Suprapubic skin (tissue), 4 donors: Measurements from ENCODE around the gene LEMD3. TPM values are rescaled to one million over a fixed set of nuclear protein-coding genes. Genes with fewer than 3 reads are reported as not detected.
"Not testable (repeated sequence)": the region's sequence is repeated elsewhere in the genome, so short reads cannot be mapped to it uniquely, and the experiment has no call there.

Source experiments
- DNase-seq, 2 donors: peaks; one replicate each; pipeline ENCODE4 v3.0.0-alpha.2; 2019; ENCODE audit warnings: low spot score in 2 of 2
- H3K27ac ChIP-seq: fragments of 200-600 bp; sonication (generic); one replicate; pipeline ENCODE4 v1.5.1; 2019
- H3K27me3 ChIP-seq: fragments of 200-600 bp; sonication (generic); one replicate; pipeline ENCODE4 v1.5.1; 2019
- H3K36me3 ChIP-seq: fragments of 200-600 bp; sonication (generic); one replicate; pipeline ENCODE4 v1.5.1; 2019
- H3K4me1 ChIP-seq: fragments of 200-600 bp; sonication (generic); one replicate; pipeline ENCODE4 v1.5.1; 2019
- H3K4me3 ChIP-seq: fragments of 200-600 bp; sonication (generic); one replicate; pipeline ENCODE4 v1.5.1; 2019; ENCODE audit warnings: mild to moderate bottlenecking
- H3K9me3 ChIP-seq: fragments of 200-600 bp; sonication (generic); one replicate; pipeline ENCODE4 v1.5.1; 2019
- EP300 ChIP-seq: sonication (generic); formaldehyde crosslinking; IDR thresholded peaks from one replicate; pipeline ENCODE4 v1.6.1; 2017; ENCODE audit warnings: antibody characterized with exemption
- POLR2A ChIP-seq, 2 donors: fragments of 450-650 bp; IDR thresholded peaks; one replicate each; pipeline ENCODE4 v1.6.1; 2017; ENCODE audit warnings: antibody characterized with exemption in 2 of 2, mild to moderate bottlenecking in 2 of 2, moderate library complexity in 2 of 2
- POLR2AphosphoS5 ChIP-seq, 3 donors: sonication (generic); formaldehyde crosslinking; IDR thresholded peaks; one replicate each; pipeline ENCODE4 v1.6.1; 2017; ENCODE audit warnings: antibody characterized with exemption in 3 of 3
- WGBS: methylation state at CpG from one replicate; pipeline ENCODE4 v1.1.5; 2018; 5-methylcytosine and 5-hydroxymethylcytosine counted together
- total RNA-seq, 4 donors: library from RNA; depleted of rRNA; stranded (reverse); fragments of >200 nt; gene quantifications; one replicate each; pipeline ENCODE4 v1.1.0, GENCODE V29; 2016
- TF ChIP-seq, protein P1 (sequence below), 2 donors: fragments of 200-600 bp in 1 of 2; fragments of 450-650 bp in 1 of 2; sonication (generic) in 1 of 2; IDR thresholded peaks; one replicate each; pipeline ENCODE4 v1.5.1; 2016 to 2019; ENCODE audit warnings: antibody characterized with exemption in 2 of 2, mild to moderate bottlenecking in 1 of 2, moderate library complexity in 1 of 2

The LEMD3 gene
- total RNA-seq, 4 donors from 2014 or later, result 24.8 to 44.6 (median 37.4) TPM

DNA sequence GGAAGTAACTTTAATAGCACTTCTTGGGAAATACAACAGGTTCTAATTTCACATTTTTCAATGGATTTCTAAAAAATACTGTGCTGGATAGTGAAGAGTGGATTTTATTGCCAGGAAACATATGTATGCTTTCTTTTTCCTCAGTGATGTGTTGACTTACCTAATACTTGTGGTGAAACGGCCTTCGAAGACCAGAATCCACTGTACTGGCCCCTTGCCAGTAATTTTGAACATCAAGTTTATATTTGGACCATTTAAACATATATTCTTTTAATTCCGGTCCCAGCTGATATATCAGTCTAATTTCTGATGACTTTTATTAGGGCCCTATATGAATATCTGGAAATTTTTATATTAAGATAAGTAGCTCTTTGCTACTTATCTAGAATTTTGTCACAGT lies 110.9 kb downstream of the LEMD3 start:
- no peak overlapping the region for H3K4me3 ChIP-seq
- no peaks in the 10 kb centered on the region for H3K9me3 ChIP-seq
- H3K36me3 ChIP-seq, result no peaks in the 10 kb centered on the region
- DNase-seq, result no peak
- 56% methylated on average over 3 of the region's 3 CpGs for WGBS
- peaks cover 10% of the 10 kb centered on the region for H3K27me3 ChIP-seq
- H3K4me1 ChIP-seq, result peaks cover 19% of the 10 kb centered on the region
- TF ChIP-seq, protein P1, sequence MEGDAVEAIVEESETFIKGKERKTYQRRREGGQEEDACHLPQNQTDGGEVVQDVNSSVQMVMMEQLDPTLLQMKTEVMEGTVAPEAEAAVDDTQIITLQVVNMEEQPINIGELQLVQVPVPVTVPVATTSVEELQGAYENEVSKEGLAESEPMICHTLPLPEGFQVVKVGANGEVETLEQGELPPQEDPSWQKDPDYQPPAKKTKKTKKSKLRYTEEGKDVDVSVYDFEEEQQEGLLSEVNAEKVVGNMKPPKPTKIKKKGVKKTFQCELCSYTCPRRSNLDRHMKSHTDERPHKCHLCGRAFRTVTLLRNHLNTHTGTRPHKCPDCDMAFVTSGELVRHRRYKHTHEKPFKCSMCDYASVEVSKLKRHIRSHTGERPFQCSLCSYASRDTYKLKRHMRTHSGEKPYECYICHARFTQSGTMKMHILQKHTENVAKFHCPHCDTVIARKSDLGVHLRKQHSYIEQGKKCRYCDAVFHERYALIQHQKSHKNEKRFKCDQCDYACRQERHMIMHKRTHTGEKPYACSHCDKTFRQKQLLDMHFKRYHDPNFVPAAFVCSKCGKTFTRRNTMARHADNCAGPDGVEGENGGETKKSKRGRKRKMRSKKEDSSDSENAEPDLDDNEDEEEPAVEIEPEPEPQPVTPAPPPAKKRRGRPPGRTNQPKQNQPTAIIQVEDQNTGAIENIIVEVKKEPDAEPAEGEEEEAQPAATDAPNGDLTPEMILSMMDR (IDR thresholded peaks at IDR 0.05), result no peak
- no peak for TF ChIP-seq EP300
- no peak for TF ChIP-seq POLR2AphosphoS5 (IDR thresholded peaks at IDR 0.05)
- no peak for TF ChIP-seq POLR2A (IDR thresholded peaks at IDR 0.05)
- H3K27ac ChIP-seq, result no peak overlapping the region

GRCh38 chr12:65282840-65283239 lies 113.5 kb downstream of the LEMD3 start:
- Histone ChIP-seq H3K9me3 (no peaks in the 10 kb centered on the region), H3K27ac (no peak overlapping the region), H3K4me3 (no peak overlapping the region), H3K36me3 (no peaks in the 10 kb centered on the region), H3K27me3 (peaks cover 10% of the 10 kb centered on the region), H3K4me1 (peaks cover 17% of the 10 kb centered on the region)
- WGBS, result 81% methylated on average over 1 of the region's 1 CpG
- DNase-seq, result no peak
- TF ChIP-seq POLR2A (IDR thresholded peaks at IDR 0.05) (no peak), POLR2AphosphoS5 (IDR thresholded peaks at IDR 0.05) (no peak), EP300 (no peak)
- TF ChIP-seq, protein P1 (IDR thresholded peaks at IDR 0.05), result no peak

GRCh38 chr12:65285532-65285931 lies 116.1 kb downstream of the LEMD3 start:
- 92% methylated on average over 7 of the region's 7 CpGs for WGBS
- H3K4me3 ChIP-seq, H3K4me1 ChIP-seq, H3K27me3 ChIP-seq, H3K9me3 ChIP-seq, H3K27ac ChIP-seq, DNase-seq, H3K36me3 ChIP-seq: not testable (repeated sequence)

- H3K27ac ChIP-seq, result no peak overlapping the region
- H3K36me3 ChIP-seq, result no peaks in the 10 kb centered on the region
- no peak for DNase-seq
- H3K27me3 ChIP-seq, result no peaks in the 10 kb centered on the region
- H3K4me1 ChIP-seq, result no peaks in the 10 kb centered on the region
- WGBS, result 74% methylated on average over 2 of the region's 2 CpGs
- no peak overlapping the region for H3K4me3 ChIP-seq
- TF ChIP-seq POLR2AphosphoS5 (IDR thresholded peaks at IDR 0.05), result no peak
- TF ChIP-seq EP300, result no peak
- TF ChIP-seq, protein P1 (IDR thresholded peaks at IDR 0.05), result no peak
- no peak for TF ChIP-seq POLR2A (IDR thresholded peaks at IDR 0.05)
- H3K9me3 ChIP-seq, result no peaks in the 10 kb centered on the region
These were observed 118.0 kb downstream of the LEMD3 start for GRCh38 chr12:65287426-65287825.

- no peak for DNase-seq
- Histone ChIP-seq H3K9me3 (no peaks in the 10 kb centered on the region), H3K27me3 (no peaks in the 10 kb centered on the region), H3K27ac (no peak overlapping the region), H3K4me3 (no peak overlapping the region), H3K36me3 (no peaks in the 10 kb centered on the region), H3K4me1 (no peaks in the 10 kb centered on the region)
- TF ChIP-seq POLR2A (IDR thresholded peaks at IDR 0.05) (no peak), EP300 (no peak), POLR2AphosphoS5 (IDR thresholded peaks at IDR 0.05) (no peak)
- TF ChIP-seq, protein P1 (IDR thresholded peaks at IDR 0.05), result no peak
- WGBS, result 100% methylated on average over 2 of the region's 2 CpGs
These were observed 122.9 kb downstream of the LEMD3 start for GRCh38 chr12:65292241-65292640.

DNA sequence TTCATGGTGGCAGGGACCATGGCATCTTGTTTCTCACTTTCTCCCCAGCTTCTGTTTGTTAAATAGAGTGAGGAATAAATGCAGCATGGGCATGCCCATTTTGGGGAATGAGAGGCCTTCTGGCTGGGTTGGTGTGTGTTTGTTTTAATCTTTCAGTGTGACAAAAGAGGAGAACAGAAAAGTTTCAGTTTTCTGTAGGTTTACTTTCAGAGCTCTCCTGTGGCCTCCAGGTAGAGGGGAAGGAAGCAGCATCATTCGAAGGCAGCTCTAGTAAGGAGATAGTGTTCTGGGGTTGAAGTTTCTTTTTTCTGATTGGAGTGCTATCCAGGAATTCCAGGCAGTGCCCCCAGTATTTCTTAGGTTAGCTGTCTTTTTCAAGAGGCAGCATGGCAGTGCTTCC lies 124.4 kb downstream of the LEMD3 start:
- Histone ChIP-seq H3K9me3 (no peaks in the 10 kb centered on the region), H3K4me1 (no peaks in the 10 kb centered on the region), H3K36me3 (no peaks in the 10 kb centered on the region), H3K27me3 (no peaks in the 10 kb centered on the region), H3K4me3 (no peak overlapping the region), H3K27ac (no peak overlapping the region)
- 81% methylated on average over 1 of the region's 1 CpG for WGBS
- TF ChIP-seq POLR2A (IDR thresholded peaks at IDR 0.05), result no peak
- TF ChIP-seq EP300, result no peak
- TF ChIP-seq, protein P1 (IDR thresholded peaks at IDR 0.05), result no peak
- TF ChIP-seq POLR2AphosphoS5 (IDR thresholded peaks at IDR 0.05), result no peak
- DNase-seq, result no peak
